ENCODE results near the gene KIAA1549. TPM values are rescaled to one million over a fixed set of nuclear protein-coding genes. Genes with fewer than 3 reads are reported as not detected.

Gene KIAA1549
- total RNA-seq, 1 experiment from 2014 or later = 19.9 TPM

DNA sequence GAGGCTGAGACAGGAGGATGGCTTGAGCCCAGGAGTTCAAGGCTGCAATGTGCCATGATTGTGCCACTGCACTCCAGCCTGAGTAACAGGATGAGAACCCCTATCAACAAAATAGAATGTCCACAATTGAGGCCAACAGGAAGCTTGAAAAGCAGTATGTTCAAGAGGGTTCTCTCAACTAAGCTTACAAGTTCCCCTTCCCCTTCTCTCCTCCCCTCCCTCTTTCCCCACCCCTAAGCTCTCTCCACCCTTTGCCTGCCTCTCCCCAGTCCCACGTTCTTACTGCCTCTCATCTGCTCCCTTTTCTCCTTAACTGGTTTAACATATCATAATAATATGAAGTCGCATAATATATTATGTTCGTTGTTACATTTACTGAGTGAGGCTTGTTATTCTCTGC, 35.4 kb downstream of the KIAA1549 start:
- H3K4me3 ChIP-seq (ENCODE audit: low read depth, low read length) = no peak overlapping the region
- no peaks in the 10 kb centered on the region for H3K9me3 Mint-ChIP-seq (ENCODE audit: unreplicated experiment)
- H3K4me3 Mint-ChIP-seq (ENCODE audit: unreplicated experiment) = no peak overlapping the region
- no peaks in the 10 kb centered on the region for H3K27me3 ChIP-seq (replicated peaks; ENCODE audit: control insufficient read depth, insufficient read depth, low read length)
- intact Hi-C loops (cut with micrococcal nuclease; ENCODE audit: unreplicated experiment) = no loop called here
- TF ChIP-seq, protein P1, sequence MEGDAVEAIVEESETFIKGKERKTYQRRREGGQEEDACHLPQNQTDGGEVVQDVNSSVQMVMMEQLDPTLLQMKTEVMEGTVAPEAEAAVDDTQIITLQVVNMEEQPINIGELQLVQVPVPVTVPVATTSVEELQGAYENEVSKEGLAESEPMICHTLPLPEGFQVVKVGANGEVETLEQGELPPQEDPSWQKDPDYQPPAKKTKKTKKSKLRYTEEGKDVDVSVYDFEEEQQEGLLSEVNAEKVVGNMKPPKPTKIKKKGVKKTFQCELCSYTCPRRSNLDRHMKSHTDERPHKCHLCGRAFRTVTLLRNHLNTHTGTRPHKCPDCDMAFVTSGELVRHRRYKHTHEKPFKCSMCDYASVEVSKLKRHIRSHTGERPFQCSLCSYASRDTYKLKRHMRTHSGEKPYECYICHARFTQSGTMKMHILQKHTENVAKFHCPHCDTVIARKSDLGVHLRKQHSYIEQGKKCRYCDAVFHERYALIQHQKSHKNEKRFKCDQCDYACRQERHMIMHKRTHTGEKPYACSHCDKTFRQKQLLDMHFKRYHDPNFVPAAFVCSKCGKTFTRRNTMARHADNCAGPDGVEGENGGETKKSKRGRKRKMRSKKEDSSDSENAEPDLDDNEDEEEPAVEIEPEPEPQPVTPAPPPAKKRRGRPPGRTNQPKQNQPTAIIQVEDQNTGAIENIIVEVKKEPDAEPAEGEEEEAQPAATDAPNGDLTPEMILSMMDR (IDR thresholded peaks at IDR 0.05; ENCODE audit: insufficient read depth in 1 of 2, low read depth in 1 of 2, low read length in 1 of 2, severe bottlenecking in 1 of 2, unreplicated experiment in 1 of 2) = no peak
- ChIA-PET POLR2A (no interaction called here), CTCF (interaction anchor here (0.6 kb wide), 1 partner anchor 63 kb away, joined by 3 read pairs; no protein-coding TSS in a partner anchor)
- peaks cover under 1% of the 10 kb centered on the region; the same call in 1 of the 2 replicates for H3K4me1 ChIP-seq
- no peak for DNase-seq
- no peaks in the 10 kb centered on the region for H3K36me3 ChIP-seq (ENCODE audit: control insufficient read depth, insufficient read depth, low read length)
- H3K4me1 Mint-ChIP-seq (ENCODE audit: low read depth, unreplicated experiment) = peaks cover 5% of the 10 kb centered on the region
- peaks cover 4% of the 10 kb centered on the region for H3K36me3 Mint-ChIP-seq (ENCODE audit: insufficient read depth, unreplicated experiment)
- no peak overlapping the region for H3K27ac Mint-ChIP-seq (ENCODE audit: unreplicated experiment)
- no peaks in the 10 kb centered on the region for H3K27me3 Mint-ChIP-seq (ENCODE audit: insufficient read depth, unreplicated experiment)
- H3K9me3 ChIP-seq = no peaks in the 10 kb centered on the region
- BruUV-seq (replicated peaks) = no TSS peak

GRCh38 chr7:138945154-138945553, 36.0 kb downstream of the KIAA1549 start:
- Histone ChIP-seq H3K27me3 (replicated peaks; ENCODE audit: control insufficient read depth, insufficient read depth, low read length) (no peaks in the 10 kb centered on the region), H3K36me3 (ENCODE audit: control insufficient read depth, insufficient read depth, low read length) (no peaks in the 10 kb centered on the region), H3K4me1 (no peaks in the 10 kb centered on the region), H3K4me3 (ENCODE audit: low read depth, low read length) (no peak overlapping the region), H3K9me3 (no peaks in the 10 kb centered on the region)
- no peak for DNase-seq
- BruUV-seq (replicated peaks) = no TSS peak
- intact Hi-C loops (cut with micrococcal nuclease; ENCODE audit: unreplicated experiment) = no loop called here
- no peaks in the 10 kb centered on the region for H3K4me1 Mint-ChIP-seq (ENCODE audit: low read depth, unreplicated experiment)
- ChIA-PET POLR2A (no interaction called here), CTCF (no interaction called here)
- H3K27me3 Mint-ChIP-seq (ENCODE audit: insufficient read depth, unreplicated experiment) = no peaks in the 10 kb centered on the region
- no peaks in the 10 kb centered on the region for H3K9me3 Mint-ChIP-seq (ENCODE audit: unreplicated experiment)
- no peak overlapping the region for H3K4me3 Mint-ChIP-seq (ENCODE audit: unreplicated experiment)
- TF ChIP-seq, protein P1 (IDR thresholded peaks at IDR 0.05; ENCODE audit: insufficient read depth in 1 of 2, low read depth in 1 of 2, low read length in 1 of 2, severe bottlenecking in 1 of 2, unreplicated experiment in 1 of 2) = no peak
- H3K27ac Mint-ChIP-seq (ENCODE audit: unreplicated experiment) = no peak overlapping the region
- H3K36me3 Mint-ChIP-seq (ENCODE audit: insufficient read depth, unreplicated experiment) = peaks cover 4% of the 10 kb centered on the region

DNA sequence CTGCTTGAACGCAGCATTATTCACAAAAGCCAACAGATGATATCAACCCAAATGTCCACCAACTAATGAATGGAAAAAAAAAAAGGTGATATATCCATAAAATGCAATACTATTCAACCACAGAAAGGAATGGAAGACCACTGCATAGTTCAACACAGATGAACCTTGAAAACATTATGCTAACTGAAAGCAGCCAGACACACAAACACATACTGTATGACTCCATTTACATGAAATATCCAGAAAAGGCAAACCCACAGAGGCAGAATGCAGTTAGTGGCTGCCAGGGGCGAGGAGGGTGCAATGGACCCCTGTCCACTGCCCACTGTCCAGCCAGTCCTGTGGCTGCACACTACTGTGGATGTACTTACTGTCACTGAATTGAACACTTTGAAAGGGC, 36.6 kb downstream of the KIAA1549 start:
- TF ChIP-seq, protein P1 (IDR thresholded peaks at IDR 0.05; ENCODE audit: insufficient read depth in 1 of 2, low read depth in 1 of 2, low read length in 1 of 2, severe bottlenecking in 1 of 2, unreplicated experiment in 1 of 2) = no peak
- ChIA-PET CTCF (no interaction called here), POLR2A (no interaction called here)
- intact Hi-C loops (cut with micrococcal nuclease; ENCODE audit: unreplicated experiment) = no loop called here
- BruUV-seq (replicated peaks) = no TSS peak
- Mint-ChIP-seq H3K4me1 (ENCODE audit: low read depth, unreplicated experiment) (no peaks in the 10 kb centered on the region), H3K27ac (ENCODE audit: unreplicated experiment) (no peak overlapping the region), H3K36me3 (ENCODE audit: insufficient read depth, unreplicated experiment) (peaks cover 4% of the 10 kb centered on the region), H3K9me3 (ENCODE audit: unreplicated experiment) (no peaks in the 10 kb centered on the region), H3K27me3 (ENCODE audit: insufficient read depth, unreplicated experiment) (no peaks in the 10 kb centered on the region), H3K4me3 (ENCODE audit: unreplicated experiment) (no peak overlapping the region)
- Histone ChIP-seq H3K4me3 (ENCODE audit: low read depth, low read length) (no peak overlapping the region), H3K4me1 (no peaks in the 10 kb centered on the region), H3K9me3 (no peaks in the 10 kb centered on the region), H3K36me3 (ENCODE audit: control insufficient read depth, insufficient read depth, low read length) (no peaks in the 10 kb centered on the region), H3K27me3 (replicated peaks; ENCODE audit: control insufficient read depth, insufficient read depth, low read length) (no peaks in the 10 kb centered on the region)
- no peak for DNase-seq

All from Caco-2 (cell line).